Bladder microvascular endothelial cell (primary cell): Measurements from ENCODE around the gene RNU6-8. TPM values are rescaled to one million over a fixed set of nuclear protein-coding genes. Genes with fewer than 3 reads are reported as not detected.

ENCODE experiments used
- total RNA-seq: library from RNA; depleted of rRNA; stranded (reverse); fragments of >200 nt; gene quantifications from 2 replicates; pipeline ENCODE4 v1.2.3, GENCODE V29; 2014

Gene RNU6-8
- not detected in 2 replicates for total RNA-seq

GRCh38 chr14:32202998-32203882 is at the start of gene RNU6-8:
Gene RNU6-8 (minus strand): TSS chr14:32203269.

GRCh38 chr14:32201816-32202490 is 1.1 kb downstream of the RNU6-8 start, which contains the start of gene RNU6-7:
Gene RNU6-7 (plus strand): TSS chr14:32202045.

Other genes with a start within 250 kb of the RNU6-8 start
- gene ARHGAP5, start 126.0 kb downstream of the RNU6-8 start, total RNA-seq = 23.6 and 54.6 TPM in 2 replicates
- gene RNU6-7, start 1.2 kb downstream of the RNU6-8 start, total RNA-seq = not detected in 2 replicates
- 0.13 and 0.32 TPM in 2 replicates for gene AKAP6, start 126.0 kb upstream of the RNU6-8 start, total RNA-seq